ENCODE data around the gene GTPBP10. TPM values are rescaled to one million over a fixed set of nuclear protein-coding genes. Genes with fewer than 3 reads are reported as not detected.

GTPBP10 gene
- total RNA-seq, 2 donors from 2014 or later: 20.1 to 28.6 TPM

DNA sequence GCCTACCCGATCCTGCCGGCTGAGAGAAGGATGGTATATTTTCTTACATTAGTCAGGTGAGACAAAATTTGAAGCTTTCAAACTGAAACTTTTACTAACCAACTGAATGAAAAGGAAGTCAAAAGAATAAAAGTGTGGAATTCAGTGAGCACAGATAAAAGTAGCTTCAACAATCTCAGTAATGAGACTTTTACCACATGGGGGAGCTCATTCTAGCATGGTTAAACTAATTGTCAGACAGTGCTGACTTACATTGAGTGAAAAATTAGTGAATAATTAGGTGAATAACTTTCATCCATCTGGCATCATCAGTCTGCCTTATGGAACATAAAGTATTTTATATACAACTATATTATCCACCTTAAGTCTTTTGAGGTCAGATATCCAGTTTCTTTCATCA is 33.8 kb upstream of the GTPBP10 start:
- H3K27me3 ChIP-seq: no peaks in the 10 kb centered on the region
- no peak overlapping the region for H3K9ac ChIP-seq (ENCODE audit: low read depth in 2 of 2, low read length in 2 of 2)
- no peak for DNase-seq
- H3K4me1 ChIP-seq: no peaks in the 10 kb centered on the region
- H3K9me3 ChIP-seq: no peaks in the 10 kb centered on the region
- no peaks in the 10 kb centered on the region for H3K36me3 ChIP-seq
- H3K27ac ChIP-seq: no peak overlapping the region
- TF ChIP-seq, protein P1, sequence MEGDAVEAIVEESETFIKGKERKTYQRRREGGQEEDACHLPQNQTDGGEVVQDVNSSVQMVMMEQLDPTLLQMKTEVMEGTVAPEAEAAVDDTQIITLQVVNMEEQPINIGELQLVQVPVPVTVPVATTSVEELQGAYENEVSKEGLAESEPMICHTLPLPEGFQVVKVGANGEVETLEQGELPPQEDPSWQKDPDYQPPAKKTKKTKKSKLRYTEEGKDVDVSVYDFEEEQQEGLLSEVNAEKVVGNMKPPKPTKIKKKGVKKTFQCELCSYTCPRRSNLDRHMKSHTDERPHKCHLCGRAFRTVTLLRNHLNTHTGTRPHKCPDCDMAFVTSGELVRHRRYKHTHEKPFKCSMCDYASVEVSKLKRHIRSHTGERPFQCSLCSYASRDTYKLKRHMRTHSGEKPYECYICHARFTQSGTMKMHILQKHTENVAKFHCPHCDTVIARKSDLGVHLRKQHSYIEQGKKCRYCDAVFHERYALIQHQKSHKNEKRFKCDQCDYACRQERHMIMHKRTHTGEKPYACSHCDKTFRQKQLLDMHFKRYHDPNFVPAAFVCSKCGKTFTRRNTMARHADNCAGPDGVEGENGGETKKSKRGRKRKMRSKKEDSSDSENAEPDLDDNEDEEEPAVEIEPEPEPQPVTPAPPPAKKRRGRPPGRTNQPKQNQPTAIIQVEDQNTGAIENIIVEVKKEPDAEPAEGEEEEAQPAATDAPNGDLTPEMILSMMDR (IDR thresholded peaks at IDR 0.05): no peak
- intact Hi-C loops (cut with DNase I): no loop called here
- H3K4me3 ChIP-seq: no peak overlapping the region

DNA sequence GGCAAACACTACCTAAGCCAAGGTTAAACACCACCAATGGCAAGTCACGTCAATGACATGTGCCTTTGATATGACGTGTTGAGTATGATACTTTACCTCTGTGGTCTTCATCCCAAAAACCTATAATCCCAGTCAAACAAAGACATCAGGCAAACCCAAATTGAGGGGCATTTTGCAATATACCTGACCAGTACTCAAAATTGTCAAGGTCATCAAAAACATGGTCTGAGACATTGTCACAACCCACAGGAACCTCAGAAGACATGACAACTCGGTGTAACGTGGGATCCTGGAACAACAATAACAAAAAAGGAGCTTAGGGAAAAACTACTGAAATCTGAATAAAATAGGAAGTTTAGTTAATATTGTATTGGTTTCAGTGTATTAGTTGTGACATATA is 32.6 kb upstream of the GTPBP10 start:
- H3K9ac ChIP-seq (ENCODE audit: low read depth in 2 of 2, low read length in 2 of 2): no peak overlapping the region
- intact Hi-C loops (cut with DNase I): no loop called here
- TF ChIP-seq, protein P1 (IDR thresholded peaks at IDR 0.05): no peak
- no peak overlapping the region for H3K4me3 ChIP-seq
- H3K9me3 ChIP-seq: no peaks in the 10 kb centered on the region
- H3K27ac ChIP-seq: no peak overlapping the region
- H3K4me1 ChIP-seq: no peaks in the 10 kb centered on the region
- no peaks in the 10 kb centered on the region for H3K27me3 ChIP-seq
- DNase-seq: no peak
- no peaks in the 10 kb centered on the region for H3K36me3 ChIP-seq

DNA sequence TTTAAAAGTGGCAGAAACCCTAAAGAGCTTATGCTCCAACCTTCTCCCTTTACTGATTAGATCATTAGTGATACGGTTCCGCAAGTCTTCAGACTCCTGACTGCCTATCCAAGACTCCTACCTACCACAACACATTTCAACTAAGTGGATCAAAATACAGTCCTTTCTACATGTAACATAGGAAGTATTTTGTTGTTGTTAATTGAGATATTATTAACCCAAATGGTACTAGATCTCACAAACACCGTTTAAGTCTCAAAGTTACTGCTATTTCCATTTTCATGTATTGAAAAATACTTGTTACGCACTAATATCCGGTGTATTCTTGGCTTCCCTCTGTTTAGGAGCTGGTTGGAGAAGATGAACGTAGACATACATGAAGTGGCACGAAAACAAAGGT is 26.5 kb upstream of the GTPBP10 start:
- Histone ChIP-seq H3K36me3 (no peaks in the 10 kb centered on the region), H3K27me3 (peaks cover 22% of the 10 kb centered on the region), H3K9me3 (no peaks in the 10 kb centered on the region), H3K4me1 (peaks cover 5% of the 10 kb centered on the region), H3K27ac (no peak overlapping the region), H3K9ac (ENCODE audit: low read depth in 2 of 2, low read length in 2 of 2) (no peak overlapping the region), H3K4me3 (no peak overlapping the region)
- TF ChIP-seq, protein P1 (IDR thresholded peaks at IDR 0.05): no peak
- DNase-seq: no peak
- intact Hi-C loops (cut with DNase I): no loop called here

DNA sequence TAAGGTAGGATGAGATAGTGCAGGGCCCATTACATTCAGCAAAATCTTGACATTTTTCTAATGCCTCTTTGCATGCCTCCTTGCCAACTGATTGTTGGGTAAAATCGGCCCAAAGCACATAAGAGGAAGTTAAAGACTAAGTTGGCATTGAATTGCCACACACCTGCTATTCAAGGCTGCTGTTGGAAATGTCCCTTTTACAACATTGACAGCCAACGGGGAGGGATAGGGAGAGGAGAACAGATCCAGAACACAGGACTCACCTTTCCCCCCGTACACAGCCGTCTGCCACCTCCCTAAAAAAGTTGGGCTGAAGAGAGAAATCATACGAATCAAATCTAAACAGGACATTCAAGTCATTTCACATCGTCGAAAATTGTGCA is 26.1 kb upstream of the GTPBP10 start:
- TF ChIP-seq, protein P1 (IDR thresholded peaks at IDR 0.05): no peak
- Histone ChIP-seq H3K9me3 (no peaks in the 10 kb centered on the region), H3K9ac (ENCODE audit: low read depth in 2 of 2, low read length in 2 of 2) (no peak overlapping the region), H3K36me3 (no peaks in the 10 kb centered on the region), H3K27ac (no peak overlapping the region), H3K4me1 (peaks cover 5% of the 10 kb centered on the region), H3K27me3 (peaks cover 22% of the 10 kb centered on the region), H3K4me3 (no peak overlapping the region)
- DNase-seq: no peak
- intact Hi-C loops (cut with DNase I): no loop called here

DNA sequence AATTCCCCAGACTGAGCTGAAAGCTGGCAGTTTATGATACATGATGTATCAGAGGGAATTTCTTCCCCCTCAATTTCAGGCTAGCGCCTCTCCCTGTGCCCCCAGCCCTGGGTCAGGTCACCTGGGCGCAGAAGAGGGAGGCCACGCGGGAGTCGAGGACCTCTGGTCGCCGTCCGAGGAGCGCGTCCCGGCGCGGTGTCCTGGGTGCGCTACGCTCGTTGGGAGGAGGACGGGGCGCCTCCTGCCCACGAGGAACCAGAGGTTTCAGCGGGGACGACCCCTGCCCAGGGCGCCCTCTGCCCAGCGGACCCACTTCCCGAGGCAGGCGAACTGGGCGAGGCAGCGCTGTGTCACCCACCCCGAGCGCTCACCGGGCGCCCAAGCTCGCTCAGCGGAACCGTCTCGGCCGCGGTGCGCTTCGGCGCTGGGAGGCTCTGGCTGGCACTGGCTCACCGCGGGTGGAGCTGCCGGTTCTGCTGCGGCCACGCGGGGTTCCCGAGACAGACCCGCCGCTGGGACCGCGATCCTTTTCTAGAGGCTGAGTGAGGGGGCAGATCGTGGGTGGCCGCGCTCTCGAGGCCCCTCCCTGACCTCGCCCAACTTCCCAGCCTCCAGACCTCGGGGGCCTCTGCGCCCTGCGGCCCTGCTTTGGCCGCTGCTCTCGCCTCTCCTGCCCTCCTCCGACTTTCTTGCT is 25.6 kb upstream of the GTPBP10 start, which contains the start of gene FAM237B:
Gene FAM237B (minus strand): TSS at position 504 of the 694 bp plus-strand sequence. CDS start 1,556 bp downstream, outside the sequence.
- Histone ChIP-seq H3K9ac (ENCODE audit: low read depth in 2 of 2, low read length in 2 of 2) (no peak within 1 kb of the TSS), H3K4me3 (peak within 1 kb of the TSS; percentile 16), H3K4me1 (peaks cover 5% of the 10 kb centered on the region), H3K27me3 (peaks cover 22% of the 10 kb centered on the region), H3K36me3 (no peaks in the 10 kb centered on the region), H3K9me3 (no peaks in the 10 kb centered on the region), H3K27ac (no peak within 1 kb of the TSS)
- no peak for DNase-seq
- TF ChIP-seq, protein P1 (IDR thresholded peaks at IDR 0.05): no peak
- intact Hi-C loops (cut with DNase I): no loop called here
